IPS-NIHi7 (cell line): ENCODE measurements around the gene CELF2.

Experiments
- DNase-seq: peaks from one replicate; pipeline ENCODE4 v3.0.0; 2012; ENCODE audit warnings: mixed read lengths; ENCODE audit errors: extremely low spot score

CELF2 gene

GRCh38 chr10:11004144-11005077, 13.3 kb upstream of the CELF2 start:
- no peak for DNase-seq

GRCh38 chr10:11005725-11006427, 11.8 kb upstream of the CELF2 start:
- DNase-seq, result no peak

GRCh38 chr10:11006428-11006825, 11.2 kb upstream of the CELF2 start:
- no peak for DNase-seq

GRCh38 chr10:11007476-11008020, 10.1 kb upstream of the CELF2 start:
- no peak for DNase-seq

- no peak for DNase-seq
Measured at GRCh38 chr10:11009471-11010308, 8.0 kb upstream of the CELF2 start.

GRCh38 chr10:11010582-11010981, 7.1 kb upstream of the CELF2 start:
- DNase-seq, result no peak

- DNase-seq, result no peak
Measured at GRCh38 chr10:11011436-11011835, 6.2 kb upstream of the CELF2 start.

- DNase-seq, result no peak
Measured at GRCh38 chr10:11011984-11012383, 5.7 kb upstream of the CELF2 start.

- DNase-seq, result no peak
Measured at GRCh38 chr10:11012421-11013295, 5.0 kb upstream of the CELF2 start.

GRCh38 chr10:11013836-11014235, 3.8 kb upstream of the CELF2 start:
- DNase-seq, result no peak

GRCh38 chr10:11014671-11015445, 2.8 kb upstream of the CELF2 start:
- DNase-seq, result no peak

GRCh38 chr10:11015446-11015934, 2.2 kb upstream of the CELF2 start:
- no peak for DNase-seq

GRCh38 chr10:11017000-11017569, 587 bp upstream of the CELF2 start:
- no peak for DNase-seq

GRCh38 chr10:11018432-11018841, 765 bp downstream of the CELF2 start:
- no peak for DNase-seq

- DNase-seq, result no peak
Measured at GRCh38 chr10:11018855-11019631, 1.4 kb downstream of the CELF2 start.

GRCh38 chr10:11019724-11020547, 2.3 kb downstream of the CELF2 start:
- no peak for DNase-seq

- no peak for DNase-seq
Measured at GRCh38 chr10:11020548-11020942, 2.9 kb downstream of the CELF2 start.

- DNase-seq, result no peak
Measured at GRCh38 chr10:11022213-11022612, 4.5 kb downstream of the CELF2 start.
